ENCODE measurements around the gene MPHOSPH6. TPM values are rescaled to one million over a fixed set of nuclear protein-coding genes. Genes with fewer than 3 reads are reported as not detected.

Gene MPHOSPH6
- total RNA-seq, 1 donor from 2014 or later = 11.3 TPM

- Histone ChIP-seq H3K9me3 (replicated peaks) (no peaks in the 10 kb centered on the region), H3K27me3 (ENCODE audit: low read depth) (peaks cover 37% of the 10 kb centered on the region), H3K36me3 (no peaks in the 10 kb centered on the region), H3K4me3 (no peak overlapping the region), H3K4me1 (no peaks in the 10 kb centered on the region), H3K27ac (replicated peaks) (no peak overlapping the region)
- intact Hi-C loops (cut with micrococcal nuclease) = no loop called here
- DNase-seq = no peak
- no peak for TF ChIP-seq CTCF (IDR thresholded peaks at IDR 0.05; ENCODE audit: borderline replicate concordance)
These were observed 61.2 kb downstream of the MPHOSPH6 start for GRCh38 chr16:82108774-82109173.

- H3K27ac ChIP-seq (replicated peaks) = no peak overlapping the region
- no peak for TF ChIP-seq CTCF (IDR thresholded peaks at IDR 0.05; ENCODE audit: borderline replicate concordance)
- H3K4me3 ChIP-seq = no peak overlapping the region
- no peak for DNase-seq
- H3K9me3 ChIP-seq (replicated peaks) = no peaks in the 10 kb centered on the region
- peaks cover 37% of the 10 kb centered on the region for H3K27me3 ChIP-seq (ENCODE audit: low read depth)
- intact Hi-C loops (cut with micrococcal nuclease) = no loop called here
- no peaks in the 10 kb centered on the region for H3K4me1 ChIP-seq
- no peaks in the 10 kb centered on the region for H3K36me3 ChIP-seq
These were observed 61.9 kb downstream of the MPHOSPH6 start for GRCh38 chr16:82108100-82108499.

- Histone ChIP-seq H3K36me3 (no peaks in the 10 kb centered on the region), H3K27me3 (ENCODE audit: low read depth) (peaks cover 14% of the 10 kb centered on the region), H3K4me3 (no peak overlapping the region), H3K4me1 (no peaks in the 10 kb centered on the region), H3K27ac (replicated peaks) (no peak overlapping the region), H3K9me3 (replicated peaks) (peaks cover 2% of the 10 kb centered on the region)
- TF ChIP-seq CTCF (IDR thresholded peaks at IDR 0.05; ENCODE audit: borderline replicate concordance) = no peak
- DNase-seq = no peak
- intact Hi-C loops (cut with micrococcal nuclease) = no loop called here
These were observed 64.9 kb downstream of the MPHOSPH6 start for GRCh38 chr16:82105107-82105506.

Other genes with a start within 250 kb of the MPHOSPH6 start
- 0.52 TPM for gene SDR42E1, start 158.8 kb downstream of the MPHOSPH6 start, total RNA-seq
- gene HSD17B2, start 135.0 kb downstream of the MPHOSPH6 start, total RNA-seq = not detected

All from left ventricle myocardium inferior (tissue), 1 donor.